Prostate gland (tissue), 2 donors: ENCODE measurements around the gene FBXO47.

Experiments used
- POLR2AphosphoS5 ChIP-seq: sonication (generic); formaldehyde crosslinking; IDR thresholded peaks from one replicate; pipeline ENCODE4 v1.6.1; 2017; ENCODE audit warnings: antibody characterized with exemption
- TF ChIP-seq, protein P1 (sequence below), 4 experiments: fragments of 200-600 bp in 2 of 4; fragments of 450-650 bp in 2 of 4; sonication (generic) in 2 of 4; IDR thresholded peaks; 1 replicate in 3 of 4; 2 replicates in 1 of 4; pipeline ENCODE4 v1.5.1; 2016 to 2019; ENCODE audit warnings: antibody characterized with exemption in 4 of 4, mild to moderate bottlenecking in 2 of 4, moderate library complexity in 2 of 4

DNA sequence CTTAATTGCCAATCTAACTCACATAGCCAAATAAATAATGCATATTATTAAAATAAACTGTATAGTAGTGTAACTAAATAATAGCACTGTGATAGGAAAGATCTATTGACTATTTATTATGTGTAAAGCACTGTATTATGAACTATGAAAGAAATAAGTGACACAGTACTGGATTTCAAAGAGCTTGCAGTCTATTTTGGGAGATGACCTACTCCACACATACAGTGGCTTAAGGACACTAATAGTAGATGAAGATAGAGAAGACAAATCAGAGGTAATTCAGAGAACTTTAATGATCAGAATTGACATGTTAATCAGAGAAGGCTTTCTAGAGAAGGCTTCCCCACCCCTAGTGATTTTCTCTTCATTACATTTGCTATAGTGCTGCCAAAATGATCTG is 27.2 kb downstream of the FBXO47 start:
- TF ChIP-seq, protein P1, sequence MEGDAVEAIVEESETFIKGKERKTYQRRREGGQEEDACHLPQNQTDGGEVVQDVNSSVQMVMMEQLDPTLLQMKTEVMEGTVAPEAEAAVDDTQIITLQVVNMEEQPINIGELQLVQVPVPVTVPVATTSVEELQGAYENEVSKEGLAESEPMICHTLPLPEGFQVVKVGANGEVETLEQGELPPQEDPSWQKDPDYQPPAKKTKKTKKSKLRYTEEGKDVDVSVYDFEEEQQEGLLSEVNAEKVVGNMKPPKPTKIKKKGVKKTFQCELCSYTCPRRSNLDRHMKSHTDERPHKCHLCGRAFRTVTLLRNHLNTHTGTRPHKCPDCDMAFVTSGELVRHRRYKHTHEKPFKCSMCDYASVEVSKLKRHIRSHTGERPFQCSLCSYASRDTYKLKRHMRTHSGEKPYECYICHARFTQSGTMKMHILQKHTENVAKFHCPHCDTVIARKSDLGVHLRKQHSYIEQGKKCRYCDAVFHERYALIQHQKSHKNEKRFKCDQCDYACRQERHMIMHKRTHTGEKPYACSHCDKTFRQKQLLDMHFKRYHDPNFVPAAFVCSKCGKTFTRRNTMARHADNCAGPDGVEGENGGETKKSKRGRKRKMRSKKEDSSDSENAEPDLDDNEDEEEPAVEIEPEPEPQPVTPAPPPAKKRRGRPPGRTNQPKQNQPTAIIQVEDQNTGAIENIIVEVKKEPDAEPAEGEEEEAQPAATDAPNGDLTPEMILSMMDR (IDR thresholded peaks at IDR 0.05), result no peak
- TF ChIP-seq POLR2AphosphoS5, result no peak
